ENCODE measurements around the gene FNDC3A.
"Not testable (repeated sequence)": the region's sequence is repeated elsewhere in the genome, so short reads cannot be mapped to it uniquely, and the experiment has no call there.

GRCh38 chr13:49061388-49061752, 85.7 kb downstream of the FNDC3A start:
- TF ChIP-seq FOXM1 (IDR thresholded peaks at IDR 0.05; ENCODE audit: low read depth); CTCF (IDR thresholded peaks at IDR 0.05); EZH2phosphoT487 (IDR thresholded peaks at IDR 0.05; ENCODE audit: borderline replicate concordance, low read depth); GABPA (IDR thresholded peaks at IDR 0.05; ENCODE audit: low read depth); IRF3 (IDR thresholded peaks at IDR 0.05; ENCODE audit: low read depth, low read length); MXI1 (IDR thresholded peaks at IDR 0.05; ENCODE audit: low read depth, low read length); RXRA (IDR thresholded peaks at IDR 0.05; ENCODE audit: borderline replicate concordance, low read depth); SMC3 (IDR thresholded peaks at IDR 0.05; ENCODE audit: low read depth, low read length); ZBTB33 (IDR thresholded peaks at IDR 0.05; ENCODE audit: borderline replicate concordance, low read depth); PBX3 (IDR thresholded peaks at IDR 0.05): not testable (repeated sequence)

Measured in SK-N-SH (cell line).